Endothelial cell of umbilical vein (primary cell): ENCODE results near the gene PPM1H.

ENCODE experiments used
- EZH2 ChIP-seq: IDR thresholded peaks from 2 replicates; pipeline ENCODE4 v1.6.1; 2012; ENCODE audit warnings: borderline replicate concordance, low read depth, mild to moderate bottlenecking, moderate library complexity, low read length, inconsistent platforms; ENCODE audit not compliant: severe bottlenecking
- GATA2 ChIP-seq: IDR thresholded peaks from 2 replicates; pipeline ENCODE4 v1.7.0; 2011; ENCODE audit warnings: low read depth, mild to moderate bottlenecking, moderate library complexity, mixed read lengths, low read length; ENCODE audit not compliant: insufficient read length, insufficient read depth
- JUN ChIP-seq: IDR thresholded peaks from 2 replicates; pipeline ENCODE4 v1.6.1; 2011; ENCODE audit warnings: borderline replicate concordance, low read depth; ENCODE audit not compliant: insufficient read length, insufficient read depth
- MYC ChIP-seq: IDR thresholded peaks from one replicate; pipeline ENCODE4 v1.6.1; 2011; ENCODE audit warnings: mild to moderate bottlenecking, low read depth, low read length
- POLR2A ChIP-seq: IDR thresholded peaks from 2 replicates; pipeline ENCODE4 v1.6.1; 2012; ENCODE audit warnings: low read depth, mild to moderate bottlenecking, control low read depth, low read length
- POLR2AphosphoS5 ChIP-seq: IDR thresholded peaks from 2 replicates; pipeline ENCODE4 v1.6.1; 2012; ENCODE audit warnings: low read depth, mild to moderate bottlenecking, control low read depth, low read length, moderate library complexity; ENCODE audit not compliant: insufficient read depth
- TF ChIP-seq, protein P1 (sequence below), 2 donors: IDR thresholded peaks; 1 replicate in 1 of 2; 2 replicates in 1 of 2; pipeline ENCODE4 v1.5.1; 2011; ENCODE audit warnings: low read length in 2 of 2, mild to moderate bottlenecking in 2 of 2, moderate library complexity in 2 of 2, control low read depth in 1 of 2, inconsistent platforms in 1 of 2, low read depth in 1 of 2; ENCODE audit not compliant: insufficient read depth in 1 of 2; ENCODE audit errors: extremely low read depth in 1 of 2

GRCh38 chr12:62971769-62972525, 37.0 kb upstream of the PPM1H start:
- no peak for TF ChIP-seq POLR2AphosphoS5
- TF ChIP-seq POLR2A = no peak
- TF ChIP-seq, protein P1, sequence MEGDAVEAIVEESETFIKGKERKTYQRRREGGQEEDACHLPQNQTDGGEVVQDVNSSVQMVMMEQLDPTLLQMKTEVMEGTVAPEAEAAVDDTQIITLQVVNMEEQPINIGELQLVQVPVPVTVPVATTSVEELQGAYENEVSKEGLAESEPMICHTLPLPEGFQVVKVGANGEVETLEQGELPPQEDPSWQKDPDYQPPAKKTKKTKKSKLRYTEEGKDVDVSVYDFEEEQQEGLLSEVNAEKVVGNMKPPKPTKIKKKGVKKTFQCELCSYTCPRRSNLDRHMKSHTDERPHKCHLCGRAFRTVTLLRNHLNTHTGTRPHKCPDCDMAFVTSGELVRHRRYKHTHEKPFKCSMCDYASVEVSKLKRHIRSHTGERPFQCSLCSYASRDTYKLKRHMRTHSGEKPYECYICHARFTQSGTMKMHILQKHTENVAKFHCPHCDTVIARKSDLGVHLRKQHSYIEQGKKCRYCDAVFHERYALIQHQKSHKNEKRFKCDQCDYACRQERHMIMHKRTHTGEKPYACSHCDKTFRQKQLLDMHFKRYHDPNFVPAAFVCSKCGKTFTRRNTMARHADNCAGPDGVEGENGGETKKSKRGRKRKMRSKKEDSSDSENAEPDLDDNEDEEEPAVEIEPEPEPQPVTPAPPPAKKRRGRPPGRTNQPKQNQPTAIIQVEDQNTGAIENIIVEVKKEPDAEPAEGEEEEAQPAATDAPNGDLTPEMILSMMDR (IDR thresholded peaks at IDR 0.05; ENCODE audit: extremely low read depth in 1 of 2, insufficient read depth in 1 of 2, low read depth in 1 of 2, low read length in 2 of 2) = no peak
- TF ChIP-seq EZH2 = no peak
- TF ChIP-seq JUN = no peak
- TF ChIP-seq MYC = no peak
- no peak for TF ChIP-seq GATA2
